ENCODE results near the gene USP12.
"Not testable (repeated sequence)": the region's sequence is repeated elsewhere in the genome, so short reads cannot be mapped to it uniquely, and the experiment has no call there.

USP12 gene

DNA sequence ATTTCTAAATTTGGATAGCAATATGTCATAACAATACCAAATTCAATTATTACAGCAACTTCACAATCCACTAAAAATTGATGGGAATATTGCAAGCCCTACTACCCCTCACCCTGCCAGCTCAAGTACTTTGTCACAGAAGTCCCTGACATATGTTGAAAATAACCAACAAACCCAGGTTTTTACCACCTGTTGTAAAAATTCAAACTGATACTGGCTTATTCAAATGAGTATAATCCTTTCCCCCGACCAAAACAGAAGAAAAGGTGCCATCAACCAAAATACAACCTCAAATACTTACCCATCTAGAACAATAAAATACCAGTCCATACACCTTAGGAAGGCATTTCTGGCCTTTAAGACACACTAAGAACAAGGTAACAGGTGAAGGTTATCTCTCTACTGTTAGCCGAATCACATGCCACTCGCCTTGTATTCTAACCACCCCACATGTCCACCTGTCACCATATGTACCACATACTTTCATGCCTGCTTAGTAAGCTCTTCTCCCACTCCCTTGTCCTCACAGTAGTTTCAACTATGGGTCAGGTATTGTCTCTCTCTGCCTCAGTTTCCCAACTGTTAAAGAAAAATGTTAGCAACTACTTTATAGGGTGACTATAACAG is 53.1 kb downstream of the USP12 start:
- DNase-seq: no peak

DNA sequence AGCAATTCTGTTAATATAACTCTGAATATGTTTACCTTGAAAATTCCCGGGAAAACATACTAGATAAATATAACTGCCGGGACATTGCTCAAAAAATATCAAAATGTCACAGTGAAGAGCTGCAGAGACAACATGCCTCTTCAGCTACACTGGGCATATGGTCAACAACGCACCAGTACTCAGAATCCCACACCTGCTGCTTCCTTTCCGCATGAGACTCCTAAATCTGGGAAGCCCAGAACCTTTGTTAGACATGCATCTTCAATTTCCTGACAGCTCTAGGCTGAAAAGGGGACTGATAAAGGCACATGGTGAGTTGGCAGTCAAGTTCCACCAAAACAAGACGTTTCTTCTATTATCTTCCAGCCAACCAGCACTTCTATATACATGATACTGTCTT is 53.7 kb downstream of the USP12 start:
- DNase-seq: no peak

DNA sequence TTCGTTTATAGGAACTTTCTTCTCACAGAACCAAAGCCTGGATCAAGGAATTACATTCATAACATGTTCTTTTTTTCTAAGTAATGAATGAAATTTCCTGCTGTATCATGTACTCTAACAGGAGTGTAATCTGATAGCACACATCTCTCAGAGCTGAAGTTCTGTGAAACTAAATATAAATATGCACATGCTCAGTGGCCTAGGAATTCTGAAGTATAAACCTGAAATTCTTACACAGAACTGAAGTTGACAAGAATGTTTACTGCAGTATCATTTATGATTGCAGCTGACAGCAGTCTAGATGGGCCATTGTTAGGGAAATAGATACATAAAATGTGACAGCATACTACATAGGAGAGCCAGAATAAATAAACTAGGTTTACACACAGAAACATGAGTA is 54.5 kb downstream of the USP12 start:
- peak; percentile 13 for DNase-seq

DNA sequence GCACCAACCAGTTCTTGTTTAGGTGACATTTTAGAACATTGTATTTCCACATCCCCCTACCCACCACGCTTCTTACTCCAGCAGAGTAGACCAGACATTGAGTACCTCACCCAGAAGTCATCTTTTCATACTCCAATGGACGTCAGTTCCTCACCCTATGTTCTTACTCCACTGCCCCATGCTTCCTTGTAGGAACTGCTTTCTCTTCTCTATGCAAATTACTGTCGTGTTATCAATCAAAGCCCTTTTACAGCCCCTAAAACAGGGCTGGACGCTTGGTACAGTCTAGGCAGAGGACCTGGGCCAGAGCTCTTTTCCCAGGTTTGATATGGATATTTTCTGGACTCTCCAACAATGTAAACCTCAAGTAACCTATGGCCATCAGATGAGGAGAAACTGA is 58.2 kb downstream of the USP12 start:
- DNase-seq: no peak

DNA sequence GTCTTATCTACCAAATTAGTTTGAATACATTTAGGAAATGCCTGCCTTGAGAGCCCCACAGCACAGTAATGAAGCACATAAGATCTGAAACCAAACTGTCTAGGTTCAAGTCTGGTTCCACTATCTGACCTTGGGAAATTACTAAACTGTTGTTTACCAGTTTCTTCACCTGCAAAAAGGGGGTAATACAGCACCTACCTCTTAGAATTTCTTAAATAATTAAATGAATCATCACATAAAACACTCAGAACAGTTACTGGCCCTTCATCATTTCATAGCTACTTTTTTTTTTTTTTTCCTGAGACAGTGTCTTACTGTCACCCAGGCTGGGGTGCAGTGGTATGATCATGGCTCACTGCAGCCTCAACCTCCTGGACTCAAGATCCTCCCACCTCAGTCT is 59.6 kb downstream of the USP12 start:
- no peak for DNase-seq

DNA sequence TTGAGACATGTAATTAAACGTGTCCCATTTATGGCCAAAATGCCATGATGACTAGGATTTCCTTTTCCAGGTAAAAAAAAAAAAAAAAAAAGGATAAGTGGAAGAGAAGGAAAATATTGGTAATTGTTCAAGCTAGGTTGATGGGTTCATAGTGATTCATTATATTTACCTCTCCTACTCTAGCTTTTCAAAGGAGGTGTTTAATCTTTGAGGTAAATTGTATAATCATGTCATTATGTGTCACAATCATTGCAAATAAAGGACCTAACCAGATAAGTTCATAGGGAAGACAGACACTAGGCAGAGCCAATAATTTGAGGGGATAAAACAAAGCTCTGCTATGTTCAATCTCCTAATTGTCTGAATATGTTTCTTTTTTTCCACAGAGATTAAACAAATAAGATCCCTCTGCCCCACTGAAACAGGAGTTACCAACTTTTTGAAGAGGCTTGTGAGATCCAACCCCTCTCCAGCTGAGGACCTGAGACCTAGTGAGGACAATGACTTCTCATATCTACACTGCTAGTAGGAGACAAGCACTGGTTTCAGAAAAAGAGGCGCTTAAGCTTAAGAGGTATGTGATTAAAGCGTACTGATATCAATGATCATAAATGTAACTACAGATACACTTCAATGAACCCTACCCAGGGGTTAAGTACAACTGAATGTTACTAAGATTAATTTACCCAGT is 61.4 kb downstream of the USP12 start:
- DNase-seq: no peak

DNA sequence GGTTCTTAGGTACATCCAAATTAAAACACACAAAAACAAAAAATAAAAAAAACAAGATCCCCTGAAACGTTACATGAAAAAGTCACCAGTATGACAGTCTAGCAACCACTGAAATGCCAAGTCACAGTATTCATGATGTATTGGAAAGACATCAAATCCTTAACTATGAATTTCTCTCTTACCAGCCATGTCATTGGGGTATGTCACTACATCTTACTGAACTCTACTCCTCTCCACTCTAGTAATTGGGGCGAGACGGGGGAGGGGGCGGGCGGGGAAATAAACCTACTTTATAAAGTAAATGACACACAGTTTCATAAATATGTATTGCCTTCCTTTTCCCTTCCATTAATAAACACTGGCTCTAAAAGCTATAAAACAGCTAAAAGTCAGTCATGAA is 65.5 kb downstream of the USP12 start:
- DNase-seq: no peak

DNA sequence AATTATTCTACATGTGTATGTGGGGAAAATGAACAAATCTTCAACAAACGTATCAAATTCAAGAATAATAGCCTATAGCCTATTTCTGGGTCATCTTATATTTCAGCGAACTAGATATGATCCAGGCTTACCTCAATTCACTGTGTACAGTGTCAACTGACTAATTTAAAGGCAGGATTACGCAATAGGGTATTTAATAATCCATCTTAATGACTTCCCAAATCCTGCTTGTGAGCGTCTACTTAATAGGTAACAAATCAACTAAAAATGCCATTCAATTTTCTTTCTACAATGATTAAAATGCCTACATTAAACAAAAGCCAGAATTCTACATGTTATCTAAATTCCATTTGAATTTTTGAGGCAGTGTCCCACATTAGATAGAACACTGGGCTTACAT is 67.0 kb downstream of the USP12 start:
- no peak for DNase-seq

DNA sequence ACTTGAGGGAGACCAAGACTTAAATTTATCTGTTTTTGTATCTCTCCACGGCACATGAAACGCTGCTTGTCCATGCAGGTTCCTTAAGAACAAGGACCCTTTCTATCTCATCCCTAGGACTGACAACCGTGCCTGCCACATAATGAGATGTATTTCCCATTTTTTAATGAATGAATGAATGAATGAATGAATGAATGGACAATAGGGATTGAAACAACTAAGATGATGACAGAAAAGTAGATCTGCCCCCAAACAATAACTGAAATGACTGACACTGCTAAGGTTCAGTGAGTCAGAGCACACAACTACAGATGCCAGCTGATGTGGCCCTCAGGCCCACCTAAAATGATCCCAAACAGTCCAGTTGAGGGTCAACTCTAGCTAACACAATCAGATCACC is 69.8 kb downstream of the USP12 start:
- DNase-seq: no peak

DNA sequence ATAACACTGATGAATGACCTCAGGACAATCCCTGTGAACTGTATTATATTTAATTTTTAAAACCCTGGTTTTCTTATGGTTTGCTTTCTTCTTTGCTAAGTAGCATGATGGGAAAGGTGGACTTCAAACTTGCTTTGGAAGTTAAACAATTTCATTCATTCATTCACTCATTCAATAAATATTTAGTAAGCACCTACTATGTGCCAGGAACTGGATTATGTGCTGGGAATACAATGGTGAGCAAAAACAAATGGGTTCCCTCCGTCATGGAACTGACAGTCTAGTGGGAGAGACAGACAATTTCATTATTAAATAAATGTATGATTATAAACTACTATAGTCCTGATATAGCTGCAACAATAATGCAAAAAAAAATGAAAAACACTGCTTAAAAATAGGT is 70.3 kb downstream of the USP12 start:
- no peak for DNase-seq

DNA sequence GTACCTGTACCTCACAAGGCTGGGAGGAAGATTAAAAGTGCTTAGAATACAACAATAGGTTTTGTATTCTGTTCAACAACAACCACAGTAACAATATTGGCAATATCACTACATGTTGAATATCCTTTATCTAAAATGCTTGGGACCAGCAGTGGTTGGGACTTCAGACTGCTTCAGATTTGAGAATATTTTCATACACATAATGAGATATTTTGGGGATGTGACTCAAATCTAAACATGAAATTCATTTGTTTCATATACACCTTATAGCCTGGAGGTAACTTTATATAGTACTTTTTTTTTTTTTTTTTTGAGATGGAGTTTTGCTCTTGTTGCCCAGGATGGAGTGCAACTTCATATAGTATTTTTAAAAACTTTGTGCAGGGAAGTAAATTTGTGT is 73.9 kb downstream of the USP12 start:
- no peak for DNase-seq

DNA sequence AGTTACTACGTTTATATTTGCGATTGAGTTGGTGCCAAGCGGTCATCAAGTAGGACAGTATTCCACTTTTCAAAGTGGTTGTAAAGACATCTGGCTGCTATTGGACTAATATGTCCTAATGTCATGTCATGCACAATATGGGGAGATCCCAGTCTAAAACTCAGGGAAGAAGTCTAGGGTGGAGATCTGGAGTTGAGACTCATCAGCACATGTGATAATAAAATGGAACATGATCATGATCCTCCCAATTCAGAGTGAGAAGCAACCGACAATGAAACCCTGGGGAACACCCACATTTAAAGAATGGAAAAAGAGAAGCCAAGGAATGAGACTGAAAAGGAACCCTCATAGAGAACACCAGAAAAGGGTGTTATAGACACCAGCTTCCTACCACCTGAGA is 80.2 kb downstream of the USP12 start:
- DNase-seq: no peak

DNA sequence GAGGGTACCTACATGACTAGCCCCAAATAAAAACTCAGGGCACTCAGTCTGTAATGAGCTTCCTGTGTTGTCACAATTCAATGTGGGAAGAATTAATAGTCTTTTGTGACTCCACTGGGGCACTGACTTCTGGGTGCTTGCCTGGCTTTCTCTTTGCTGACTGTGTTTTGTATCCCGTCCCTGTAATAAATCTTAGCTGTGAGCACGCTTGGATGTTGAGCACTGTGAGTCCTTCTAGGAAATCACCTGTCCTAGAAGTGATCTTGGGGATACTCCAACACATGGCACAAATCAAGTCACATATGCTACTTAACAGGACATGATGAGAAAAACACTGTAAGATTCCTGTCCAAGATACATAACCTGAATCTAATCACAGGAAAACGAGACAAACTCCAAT is 83.0 kb downstream of the USP12 start:
- no peak for DNase-seq

DNA sequence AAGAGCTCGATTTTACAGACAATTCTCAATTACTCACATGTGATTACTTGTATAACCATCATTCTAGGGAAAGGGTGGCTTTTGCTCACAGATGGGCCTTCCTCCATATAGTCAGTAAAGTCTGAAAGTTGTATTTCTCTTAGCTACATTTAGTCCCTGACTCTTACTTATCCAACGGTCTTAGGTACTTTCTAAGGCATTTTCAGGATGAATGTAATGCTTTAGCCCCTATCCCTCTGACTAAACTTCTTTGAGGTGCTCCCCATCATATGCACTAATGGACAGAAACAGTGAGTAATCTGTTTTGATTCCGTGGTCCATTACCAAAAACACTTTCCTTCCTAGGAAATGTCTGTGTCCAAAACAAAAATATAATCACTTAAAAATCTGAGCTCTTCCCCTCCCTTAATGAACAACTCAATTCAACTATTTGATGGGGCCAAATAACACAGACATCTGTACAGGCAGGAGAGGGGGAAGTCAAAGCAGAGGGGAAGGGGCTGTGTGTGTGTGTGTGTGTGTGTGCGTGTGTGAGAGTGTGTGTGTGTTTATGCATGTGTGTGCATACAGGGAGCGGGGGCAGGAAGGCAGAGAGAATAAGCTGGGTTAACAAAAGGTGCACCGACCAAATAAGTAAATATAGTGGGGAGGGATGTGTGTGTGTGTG is 84.9 kb downstream of the USP12 start:
- DNase-seq: no peak

DNA sequence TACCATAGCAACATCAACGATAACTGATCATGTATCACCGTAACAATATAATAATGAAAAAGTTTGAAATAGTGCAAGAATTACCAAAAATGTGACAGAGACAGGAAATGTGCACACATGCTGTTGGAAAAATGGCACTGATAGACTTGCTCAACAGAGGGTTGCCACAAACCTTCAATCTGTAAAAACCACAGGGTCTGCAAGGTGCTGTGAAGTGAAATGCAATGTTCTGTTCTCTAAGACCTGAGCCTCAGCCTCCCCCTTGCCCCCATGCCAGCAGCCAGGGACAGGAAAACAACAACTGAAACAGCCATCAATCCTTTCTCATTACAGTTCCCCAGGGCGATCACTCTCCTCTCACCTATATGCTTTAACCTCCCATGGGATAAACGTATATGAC is 88.4 kb downstream of the USP12 start:
- DNase-seq: no peak

DNA sequence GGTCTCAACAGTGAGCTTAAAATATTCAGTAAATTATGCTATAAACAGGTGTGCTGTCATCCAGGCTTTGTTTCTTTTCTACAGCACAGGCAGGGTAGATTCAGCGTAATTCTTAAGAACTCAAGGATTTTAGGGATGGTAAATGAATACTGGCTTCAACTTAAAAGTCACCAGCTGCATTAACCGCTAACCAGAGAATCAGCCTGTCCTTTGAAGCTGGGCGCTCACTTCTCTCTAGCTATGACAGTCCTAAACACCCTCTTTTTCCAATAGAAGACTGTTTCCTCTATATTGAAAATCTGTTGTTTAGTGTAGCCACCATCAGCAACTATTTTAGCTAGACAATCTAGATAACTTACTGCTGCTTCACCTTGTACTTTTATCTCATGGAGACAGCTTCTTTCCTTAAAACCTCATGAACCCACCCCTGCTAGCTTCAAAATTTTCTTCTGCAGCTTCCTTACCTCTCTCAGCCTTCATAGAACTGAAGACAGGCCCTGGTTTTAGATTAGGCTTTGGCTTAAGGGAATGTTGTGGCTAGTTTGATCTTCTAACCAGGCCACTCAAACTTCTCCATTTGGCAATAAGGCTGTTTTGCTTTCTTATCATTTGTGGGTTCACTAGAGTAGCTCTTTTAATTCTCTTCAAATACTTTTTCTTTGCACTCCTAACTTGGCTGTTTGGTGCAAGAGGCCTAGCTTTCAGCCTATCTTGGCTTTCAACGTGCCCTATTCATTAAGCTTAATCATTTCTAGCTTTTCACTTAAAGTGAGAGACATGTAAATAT is 89.5 kb downstream of the USP12 start:
- no peak for DNase-seq

DNA sequence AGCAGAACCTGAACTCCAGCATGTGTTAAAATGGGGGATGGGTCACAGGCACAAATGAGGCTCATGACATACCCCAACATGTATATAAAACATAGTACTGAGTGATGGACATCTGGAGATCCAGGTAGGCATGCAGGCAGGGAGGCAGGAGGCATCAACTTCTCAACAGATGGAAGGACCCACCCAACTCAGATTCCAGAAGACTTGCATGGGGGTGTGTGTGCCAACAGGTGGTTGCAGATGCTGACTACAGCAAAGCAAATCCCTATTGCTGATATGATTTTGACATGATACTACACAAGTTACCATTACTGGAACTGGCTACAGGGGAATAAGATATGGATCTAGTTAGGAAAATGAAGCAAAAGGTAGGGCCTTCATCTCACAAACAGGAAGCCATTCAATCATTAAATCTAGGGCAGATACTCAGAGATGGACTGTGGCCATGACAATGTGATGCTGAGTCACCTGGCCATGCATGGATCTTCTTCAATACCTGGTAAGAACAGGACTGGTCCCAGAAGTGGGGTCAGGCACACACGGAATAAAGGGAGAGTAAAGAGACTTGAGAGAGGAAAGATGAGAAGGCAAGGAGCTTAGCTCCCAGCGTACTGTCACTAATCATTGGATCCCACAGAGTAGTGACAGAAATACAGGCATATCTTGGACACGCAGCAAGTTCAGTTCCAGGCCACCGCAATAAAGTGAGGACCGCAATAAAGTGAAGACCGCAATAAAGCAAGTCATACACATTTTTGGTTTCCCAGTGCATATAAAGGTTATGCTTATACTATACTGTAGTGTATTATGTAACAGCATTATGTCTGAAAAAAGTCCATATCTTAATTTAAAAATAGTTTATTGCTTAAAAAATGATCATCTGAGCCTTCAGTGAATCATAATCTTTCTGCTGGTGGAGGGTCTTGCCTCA is 91.3 kb downstream of the USP12 start:
- DNase-seq: no peak

DNA sequence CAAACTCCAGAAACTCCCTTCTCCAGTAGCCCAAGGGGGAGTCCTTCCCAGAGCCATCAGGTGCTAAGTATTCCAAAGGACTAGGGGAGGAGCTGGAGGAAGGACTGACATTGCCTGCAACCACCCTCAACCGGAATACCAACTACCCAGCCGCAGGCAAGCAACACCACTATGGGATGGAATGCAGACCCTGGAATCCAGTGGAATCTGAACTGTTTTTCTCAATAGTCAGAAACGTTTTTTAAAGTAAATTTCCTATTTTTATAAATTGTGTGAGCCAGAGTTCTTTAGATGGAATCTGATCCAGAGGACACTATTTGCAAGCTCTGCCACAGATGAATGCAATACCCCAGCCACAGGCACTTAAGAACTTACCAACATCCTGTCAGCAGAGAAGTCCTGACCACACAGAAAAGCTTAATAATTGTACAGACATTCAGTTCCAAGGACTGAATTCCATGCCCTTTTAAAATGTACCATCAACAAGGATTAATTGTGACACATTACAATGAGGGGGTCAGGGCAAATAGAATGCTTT is 92.1 kb downstream of the USP12 start:
- DNase-seq: no peak

DNA sequence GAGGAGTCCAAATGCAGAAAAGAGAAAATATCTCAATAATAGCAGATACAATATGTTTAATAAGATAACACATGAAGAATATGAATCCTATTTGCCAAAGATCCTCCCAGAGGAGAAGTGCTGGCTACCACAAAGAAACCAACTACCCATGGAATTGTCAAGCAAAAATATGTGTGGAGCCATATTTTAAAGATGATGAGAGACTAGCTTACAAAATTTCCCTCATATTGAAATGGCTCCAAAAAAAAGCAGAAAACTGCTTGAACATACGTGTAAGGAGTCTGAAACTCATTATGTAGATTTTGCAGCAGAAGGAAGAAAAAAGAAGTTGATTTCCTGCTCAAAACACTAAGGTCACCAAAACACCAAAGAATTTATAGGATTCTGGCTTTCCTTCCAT is 94.2 kb downstream of the USP12 start:
- DNase-seq: no peak

DNA sequence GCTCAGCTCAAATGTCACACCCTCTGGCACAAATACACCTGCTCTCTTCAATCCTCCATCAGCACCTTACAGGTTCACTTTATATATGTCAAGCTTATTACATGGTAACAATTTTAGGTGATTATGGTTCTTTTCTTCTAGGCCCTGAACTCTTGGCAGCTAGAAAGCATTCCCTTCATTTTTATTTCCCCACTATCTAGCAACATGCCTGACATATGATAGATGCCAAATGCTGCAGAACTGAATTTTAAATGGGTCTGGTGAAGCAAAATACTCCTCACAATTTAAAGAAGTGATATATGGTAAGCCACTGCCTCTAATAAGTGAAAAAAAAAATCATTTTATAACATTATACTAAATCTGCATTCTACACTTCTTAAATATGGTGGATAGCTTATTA is 95.2 kb downstream of the USP12 start:
- DNase-seq: no peak

DNA sequence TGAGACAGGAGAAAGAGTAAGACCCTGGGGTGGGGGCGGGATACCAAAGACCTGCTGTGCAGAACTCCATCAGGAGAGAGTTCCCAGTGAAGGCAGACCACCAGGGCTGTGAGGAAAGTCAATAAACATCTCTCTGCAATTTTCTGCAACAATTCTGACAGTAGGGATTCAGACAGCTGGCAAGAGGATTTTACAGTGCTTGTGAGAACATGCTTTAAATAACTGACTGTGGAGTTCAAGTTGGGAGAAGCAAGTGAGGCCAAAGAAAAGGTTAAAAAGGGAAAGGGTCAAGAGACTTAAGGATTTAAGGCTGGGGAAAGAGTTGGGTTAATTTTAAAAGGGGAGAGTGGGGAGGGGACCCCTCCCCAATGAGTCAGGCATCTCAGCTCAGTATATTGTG is 98.4 kb downstream of the USP12 start:
- DNase-seq: no peak

DNA sequence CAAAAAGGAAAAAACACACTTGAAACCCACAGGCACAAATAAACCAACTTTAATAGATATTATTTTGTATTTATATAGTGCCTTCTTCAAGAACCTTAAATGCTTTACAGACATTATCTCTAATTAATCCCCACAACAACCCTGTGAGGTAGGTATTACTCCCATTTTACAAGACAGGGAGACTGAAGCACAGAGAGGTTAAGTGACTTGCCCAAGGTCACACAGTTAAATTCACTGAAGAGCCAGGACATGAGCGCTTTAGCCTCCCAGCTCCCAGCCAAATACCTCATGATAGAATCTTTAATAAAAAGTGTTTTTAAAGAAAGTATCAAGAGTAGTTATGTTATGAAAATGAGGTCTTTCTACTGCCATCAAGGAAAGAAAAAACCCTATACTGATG is 105.5 kb downstream of the USP12 start:
- not testable (repeated sequence) for DNase-seq

Measured in NCI-H510A treated with DMSO at 0.1 percent for 48 hours (cell line).